ENCODE measurements around the gene GRID1. TPM values are rescaled to one million over a fixed set of nuclear protein-coding genes. Genes with fewer than 3 reads are reported as not detected.

The GRID1 gene
- total and polyA plus RNA-seq, 8 donors, result 0.31 to 8.5 (median 1.0) TPM; not detected in 1

- no peaks in the 10 kb centered on the region for H3K27me3 ChIP-seq
- WGBS, 5 donors, result 71 to 91% (median 75%) methylated on average over 1 of the region's 1 CpG
- no peak overlapping the region for H3K27ac ChIP-seq
- no peak for TF ChIP-seq EP300 (IDR thresholded peaks at IDR 0.05)
- no peak for TF ChIP-seq POLR2AphosphoS5 (IDR thresholded peaks at IDR 0.05)
- H3K4me1 ChIP-seq, result no peaks in the 10 kb centered on the region
- H3K36me3 ChIP-seq, result no peaks in the 10 kb centered on the region
- DNase-seq, result no peak
- H3K4me3 ChIP-seq, result no peak overlapping the region
- H3K9me3 ChIP-seq, result no peaks in the 10 kb centered on the region
- intact Hi-C loops (cut with DNase I; ENCODE audit: low total_unique reads), result no loop called here
These were observed 701.5 kb downstream of the GRID1 start for GRCh38 chr10:85665078-85665477.

- intact Hi-C loops (cut with DNase I; ENCODE audit: low total_unique reads), result no loop called here
- no peak for TF ChIP-seq EP300 (IDR thresholded peaks at IDR 0.05)
- TF ChIP-seq POLR2AphosphoS5 (IDR thresholded peaks at IDR 0.05), result no peak
- TF ChIP-seq POLR2A (IDR thresholded peaks at IDR 0.05), result no peak
- no peak for TF ChIP-seq CTCF (IDR thresholded peaks at IDR 0.05)
- Histone ChIP-seq H3K36me3 (no peaks in the 10 kb centered on the region), H3K27me3 (no peaks in the 10 kb centered on the region), H3K9me3 (no peaks in the 10 kb centered on the region), H3K27ac (no peak overlapping the region), H3K4me1 (no peaks in the 10 kb centered on the region), H3K4me3 (no peak overlapping the region)
- peak in 1 of 2 donors; percentile 63 for DNase-seq
- WGBS, 5 donors, result 18 to 45% (median 40%) methylated on average over 4 of the region's 4 CpGs
These were observed 705.5 kb downstream of the GRID1 start for GRCh38 chr10:85661123-85661522.

- H3K27me3 ChIP-seq, result no peaks in the 10 kb centered on the region
- H3K4me1 ChIP-seq, result no peaks in the 10 kb centered on the region
- no peaks in the 10 kb centered on the region for H3K9me3 ChIP-seq
- no peak overlapping the region for H3K27ac ChIP-seq
- TF ChIP-seq POLR2AphosphoS5 (IDR thresholded peaks at IDR 0.05) (no peak), EP300 (IDR thresholded peaks at IDR 0.05) (no peak), POLR2A (IDR thresholded peaks at IDR 0.05) (no peak)
- WGBS, 5 donors, result 79 to 95% (median 87%) methylated on average over 1 of the region's 1 CpG
- H3K36me3 ChIP-seq, result no peaks in the 10 kb centered on the region
- H3K4me3 ChIP-seq, result no peak overlapping the region
- intact Hi-C loops (cut with DNase I; ENCODE audit: low total_unique reads), result no loop called here
- no peak for DNase-seq
These were observed 707.3 kb downstream of the GRID1 start for GRCh38 chr10:85659331-85659730.

GRCh38 chr10:85658518-85658917 is 708.1 kb downstream of the GRID1 start:
- intact Hi-C loops (cut with DNase I; ENCODE audit: low total_unique reads), result no loop called here
- 36 to 50% (median 43%) methylated on average over 3 of the region's 3 CpGs for WGBS, 5 donors
- Histone ChIP-seq H3K4me1 (no peaks in the 10 kb centered on the region), H3K27ac (no peak overlapping the region), H3K27me3 (no peaks in the 10 kb centered on the region), H3K36me3 (no peaks in the 10 kb centered on the region), H3K9me3 (no peaks in the 10 kb centered on the region), H3K4me3 (no peak overlapping the region)
- no peak for DNase-seq
- TF ChIP-seq CTCF (IDR thresholded peaks at IDR 0.05) (no peak), EP300 (IDR thresholded peaks at IDR 0.05) (no peak), POLR2A (IDR thresholded peaks at IDR 0.05) (no peak), POLR2AphosphoS5 (IDR thresholded peaks at IDR 0.05) (no peak)

- Histone ChIP-seq H3K36me3 (no peaks in the 10 kb centered on the region), H3K9me3 (no peaks in the 10 kb centered on the region), H3K4me3 (no peak overlapping the region), H3K27me3 (no peaks in the 10 kb centered on the region), H3K27ac (no peak overlapping the region), H3K4me1 (no peaks in the 10 kb centered on the region)
- intact Hi-C loops (cut with DNase I; ENCODE audit: low total_unique reads), result no loop called here
- WGBS, 5 donors, result 26 to 57% (median 40%) methylated on average over 3 to 4 of the region's 4 CpGs
- no peak for TF ChIP-seq EP300 (IDR thresholded peaks at IDR 0.05)
- TF ChIP-seq POLR2AphosphoS5 (IDR thresholded peaks at IDR 0.05), result no peak
- no peak for TF ChIP-seq CTCF (IDR thresholded peaks at IDR 0.05)
- no peak for TF ChIP-seq POLR2A (IDR thresholded peaks at IDR 0.05)
- DNase-seq, result no peak
These were observed 709.0 kb downstream of the GRID1 start for GRCh38 chr10:85657476-85658113.
